Pulmonary artery endothelial cell (primary cell): Measurements from ENCODE around the gene SYTL5. TPM values are rescaled to one million over a fixed set of nuclear protein-coding genes. Genes with fewer than 3 reads are reported as not detected.

Source experiments
- DNase-seq: peaks from one replicate; pipeline ENCODE4 v3.0.0-alpha.2; 2011; ENCODE audit warnings: low read depth, low spot score
- total RNA-seq: library from RNA; depleted of rRNA; stranded (reverse); fragments of >200 nt; gene quantifications from 2 replicates; pipeline ENCODE4 v1.2.3, GENCODE V29; 2014

The SYTL5 gene
- total RNA-seq, 1 donor from 2014 or later, result not detected

- no peak for DNase-seq
Observed at GRCh38 chrX:38087594-38087993, 81.2 kb downstream of the SYTL5 start.

- DNase-seq, result no peak
Observed at GRCh38 chrX:38089173-38089982, 83.0 kb downstream of the SYTL5 start.

DNA sequence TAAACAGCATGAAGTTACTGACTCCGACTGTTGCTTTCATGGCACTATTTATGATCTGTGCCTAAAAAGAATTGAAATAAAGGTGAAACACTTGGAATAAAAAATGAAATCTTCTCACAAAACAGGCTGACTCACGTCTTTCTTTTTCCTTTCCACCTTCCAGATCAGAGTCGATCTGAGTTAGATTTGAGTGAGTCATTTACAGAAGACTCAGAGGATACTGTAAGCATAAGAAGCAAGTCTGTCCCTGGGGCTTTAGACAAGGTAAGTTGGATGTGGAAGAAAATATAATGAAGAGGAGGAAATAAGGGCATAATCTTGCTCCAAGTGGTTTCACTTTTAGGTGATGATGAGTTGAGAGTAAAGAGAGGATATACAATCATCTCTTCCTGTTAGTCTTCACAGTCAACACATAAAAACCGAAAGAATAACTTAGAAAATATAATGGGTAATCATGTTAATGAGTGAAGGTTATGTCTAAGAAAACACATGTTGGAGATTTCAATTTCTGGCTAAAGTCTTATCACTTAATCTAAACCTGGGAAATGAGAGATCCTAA, 89.7 kb downstream of the SYTL5 start:
- no peak for DNase-seq

- DNase-seq, result no peak
Observed at GRCh38 chrX:38099688-38100087, 93.3 kb downstream of the SYTL5 start.

GRCh38 chrX:38102240-38102639, 95.9 kb downstream of the SYTL5 start:
- no peak for DNase-seq

- no peak for DNase-seq
Observed at GRCh38 chrX:38102875-38103274, 96.5 kb downstream of the SYTL5 start.

- no peak for DNase-seq
Observed at GRCh38 chrX:38103857-38104812, 97.8 kb downstream of the SYTL5 start.

GRCh38 chrX:38105216-38105725, 98.9 kb downstream of the SYTL5 start:
- DNase-seq, result no peak

GRCh38 chrX:38106991-38107655, 100.8 kb downstream of the SYTL5 start:
- DNase-seq, result no peak

DNA sequence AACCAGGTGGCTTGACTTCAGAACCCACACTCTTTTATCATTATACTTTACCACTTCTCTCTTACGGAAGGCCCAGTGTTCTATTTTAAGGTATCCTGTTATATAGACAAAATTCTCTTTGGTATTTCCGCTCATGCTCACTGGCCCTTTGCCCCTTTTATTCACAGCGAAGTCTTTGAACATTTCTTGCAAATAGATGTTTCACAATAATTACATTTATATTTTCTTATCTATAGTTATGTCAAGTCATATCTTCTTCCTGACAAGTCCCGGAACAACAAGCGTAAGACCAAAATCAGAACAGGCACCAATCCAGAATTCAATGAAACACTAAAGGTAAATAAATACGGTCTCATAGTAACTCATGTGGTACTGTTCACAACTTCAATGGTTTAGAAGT, 102.0 kb downstream of the SYTL5 start:
- peak; percentile 39 for DNase-seq

DNA sequence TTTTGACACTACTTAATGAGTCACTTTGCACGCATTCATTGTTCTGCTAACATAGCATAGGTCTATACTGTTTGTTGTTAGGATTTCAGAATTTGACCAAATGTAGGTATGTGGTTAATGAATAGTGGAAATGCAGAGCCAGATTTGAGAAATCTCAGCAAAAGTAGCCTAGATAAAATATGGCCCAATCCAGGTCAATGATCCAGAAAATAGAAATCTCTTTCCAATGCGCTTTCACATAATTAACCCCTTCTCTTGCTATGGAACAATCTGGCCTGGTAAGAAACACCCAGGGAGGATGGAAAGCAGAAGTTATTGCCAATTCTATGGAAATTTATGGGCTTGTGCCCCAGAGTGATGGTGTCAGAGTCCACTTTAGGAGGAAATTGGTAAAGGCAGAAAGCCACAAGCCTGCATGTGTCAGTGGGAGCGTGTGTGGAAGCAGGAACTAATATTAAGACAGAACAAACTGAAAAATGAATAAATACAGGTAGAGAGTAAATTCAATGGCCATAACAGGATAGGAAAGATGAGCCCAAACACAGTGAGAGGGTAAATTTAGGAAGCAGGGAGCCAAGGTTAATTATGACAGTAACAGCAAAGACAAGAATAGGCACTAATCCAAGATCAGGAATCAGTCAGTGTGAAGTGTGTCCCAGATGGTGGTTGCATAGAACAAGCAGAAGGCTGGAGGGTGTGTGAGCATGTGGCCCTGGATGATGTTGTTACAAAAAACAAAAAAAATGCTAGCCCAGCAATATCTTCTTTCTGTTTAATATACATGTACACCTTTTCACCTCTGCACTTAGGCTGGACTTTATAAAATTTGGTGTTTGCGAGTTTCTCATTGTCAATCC, 102.9 kb downstream of the SYTL5 start:
- no peak for DNase-seq

GRCh38 chrX:38110231-38110630, 103.9 kb downstream of the SYTL5 start:
- no peak for DNase-seq

DNA sequence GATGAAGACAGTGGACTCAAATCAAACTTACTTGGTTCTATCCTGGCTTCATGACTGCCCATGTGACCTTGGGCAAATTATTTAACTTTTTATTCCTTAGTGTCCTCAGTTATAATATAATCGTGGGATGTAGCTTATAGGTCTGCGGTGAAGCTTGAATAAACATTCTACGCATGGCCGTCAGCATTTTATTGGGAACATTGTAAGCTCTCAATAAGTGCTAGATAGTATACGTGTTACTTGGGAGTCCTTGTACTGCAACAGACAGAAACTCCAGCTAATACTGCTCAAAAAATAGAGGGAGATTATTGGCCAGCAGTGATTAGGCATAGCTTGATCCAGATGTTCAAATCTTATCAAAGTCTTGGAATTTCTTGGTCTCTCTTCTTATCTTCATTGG, 104.8 kb downstream of the SYTL5 start:
- DNase-seq, result no peak

GRCh38 chrX:38112566-38112965, 106.2 kb downstream of the SYTL5 start:
- DNase-seq, result no peak

DNA sequence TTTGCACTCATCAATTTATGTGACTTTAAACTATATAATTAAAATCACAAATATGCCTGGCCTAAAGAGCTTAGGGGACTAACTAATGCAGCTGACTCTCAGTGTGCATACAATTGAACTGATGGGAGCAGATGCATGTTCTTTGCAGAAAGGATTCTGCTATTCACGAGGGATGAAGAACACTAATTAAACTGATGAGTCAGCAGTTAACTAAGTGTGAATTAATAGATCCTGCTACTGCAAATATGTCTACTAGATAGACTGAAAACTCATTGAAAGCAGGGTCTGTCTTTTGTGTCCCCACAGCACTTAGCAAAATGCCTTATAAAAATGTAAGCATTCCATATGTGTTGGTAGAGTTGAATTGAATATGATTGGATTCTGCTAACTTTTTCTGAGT, 110.4 kb downstream of the SYTL5 start:
- DNase-seq, result no peak

- no peak for DNase-seq
Observed at GRCh38 chrX:38117485-38117884, 111.1 kb downstream of the SYTL5 start.

DNA sequence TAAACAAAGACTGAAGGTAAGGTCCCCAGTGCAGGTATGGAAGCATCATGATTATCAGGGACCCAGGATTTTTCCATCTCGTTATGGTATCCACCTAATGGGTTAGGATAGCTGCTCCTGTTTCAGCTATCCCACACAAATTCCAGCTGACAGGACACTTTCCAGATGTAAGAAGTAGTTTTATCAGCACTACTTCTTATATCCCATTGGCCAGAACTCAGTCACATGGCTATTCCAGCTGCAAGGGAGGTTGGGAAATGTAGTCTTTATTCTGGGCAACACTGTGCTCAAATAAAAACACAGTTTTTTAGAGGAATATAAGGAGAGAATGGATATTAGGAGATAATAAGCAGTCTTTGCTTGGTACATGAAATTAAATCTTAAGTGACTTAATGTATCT, 117.6 kb downstream of the SYTL5 start:
- DNase-seq, result no peak

GRCh38 chrX:38126179-38126578, 119.8 kb downstream of the SYTL5 start:
- no peak for DNase-seq

- no peak for DNase-seq
Observed at GRCh38 chrX:38127961-38128360, 121.6 kb downstream of the SYTL5 start.

GRCh38 chrX:38129366-38129765, 123.0 kb downstream of the SYTL5 start:
- no peak for DNase-seq
